Upper lobe of left lung (tissue), 6 donors: ENCODE measurements around the gene SPATA1. TPM values are rescaled to one million over a fixed set of nuclear protein-coding genes. Genes with fewer than 3 reads are reported as not detected.

ENCODE experiments used
- ATAC-seq, 2 donors: fragments of 200-7000 bp; cut with Tn5 transposase; one replicate each; pipeline ENCODE4 v1.9.1; 2022; ENCODE audit warnings: mild to moderate bottlenecking in 2 of 2, moderate library complexity in 2 of 2; ENCODE audit not compliant: low FRiP score in 2 of 2
- DNase-seq, 2 donors: peaks; one replicate each; pipeline ENCODE4 v3.0.0-alpha.2; 2019 to 2020
- H3K27ac ChIP-seq, 4 donors: fragments of 200-600 bp; sonication (generic); one replicate each; pipeline ENCODE4 v1.5.1; 2016 to 2019
- H3K27me3 ChIP-seq, 4 donors: fragments of 200-600 bp; sonication (generic); one replicate each; pipeline ENCODE4 v1.5.1; 2017 to 2019
- H3K36me3 ChIP-seq, 4 donors: fragments of 200-600 bp; sonication (generic); one replicate each; pipeline ENCODE4 v1.5.1; 2016 to 2019
- H3K4me1 ChIP-seq, 4 donors: fragments of 200-600 bp; sonication (generic); one replicate each; pipeline ENCODE4 v1.5.1; 2018 to 2019
- H3K4me3 ChIP-seq, 4 donors: fragments of 200-600 bp; sonication (generic); one replicate each; pipeline ENCODE4 v1.5.1; 2017 to 2019; ENCODE audit warnings: mild to moderate bottlenecking in 2 of 4, moderate library complexity in 1 of 4
- H3K9me3 ChIP-seq, 4 donors: fragments of 200-600 bp; sonication (generic); one replicate each; pipeline ENCODE4 v1.5.1; 2018 to 2019
- CTCF ChIP-seq, 6 experiments: fragments of 450-650 bp in 4 of 6; fragments of 200-600 bp in 2 of 6; sonication (generic) in 2 of 6; IDR thresholded peaks; one replicate each; pipeline ENCODE4 v1.5.1; 2016 to 2019; ENCODE audit warnings: antibody characterized with exemption in 6 of 6
- EP300 ChIP-seq, 4 donors: sonication (generic); formaldehyde crosslinking; IDR thresholded peaks; one replicate each; pipeline ENCODE4 v1.5.1; 2017; ENCODE audit warnings: antibody characterized with exemption in 4 of 4, control low read depth in 2 of 4
- POLR2A ChIP-seq, 4 donors: fragments of 450-650 bp; IDR thresholded peaks; one replicate each; pipeline ENCODE4 v1.5.1; 2016 to 2017; ENCODE audit warnings: antibody characterized with exemption in 4 of 4, mild to moderate bottlenecking in 2 of 4
- POLR2AphosphoS5 ChIP-seq, 2 donors: sonication (generic); formaldehyde crosslinking; IDR thresholded peaks; one replicate each; pipeline ENCODE4 v1.5.1; 2017; ENCODE audit warnings: antibody characterized with exemption in 2 of 2
- WGBS, 2 donors: methylation state at CpG; one replicate each; pipeline ENCODE4 v1.1.5; 2017 to 2018; 5-methylcytosine and 5-hydroxymethylcytosine counted together
- total RNA-seq, 6 donors: library from RNA; depleted of rRNA in 4 of 6; stranded (reverse); fragments of >200 nt in 4 of 6; gene quantifications; one replicate each; pipeline versions ENCODE4 v1.1.0 to v1.2.1, GENCODE V29; 2016 to 2021
- donor health status: DM: no; HTN: no; CAD: no; lungs with moderate emphysema.
- donor health status: DM: no; HTN: yes; CAD: no; lungs with severe emphysema.

Gene SPATA1
- total RNA-seq, 6 donors from 2014 or later = 1.4 to 19.9 (median 1.7) TPM; not detected in 1

GRCh38 chr1:84478876-84479868, 27.0 kb upstream of the SPATA1 start, which contains the start of gene RPF1:
Gene RPF1 (plus strand): TSS chr1:84479266. CDS start chr1:84479282, 16 bp downstream.
- Histone ChIP-seq H3K9me3 (peaks cover 0 to 6% (median 0%) of the 10 kb centered on the region in 4 donors), H3K27me3 (no peaks in the 10 kb centered on the region), H3K4me3 (peak within 1 kb of the TSS; percentile 58 to 83 (median 63)), H3K27ac (peak within 1 kb of the TSS; percentile 84 to 88 (median 86)), H3K4me1 (peaks cover 17 to 30% (median 19%) of the 10 kb centered on the region in 4 donors), H3K36me3 (peaks cover 0 to 27% (median 8%) of the 10 kb centered on the region in 4 donors)
- ATAC-seq = peak; percentile 92 to 98
- 5 to 6% methylated on average over 41 to 51 of the region's 51 CpGs for WGBS, 2 donors
- TF ChIP-seq EP300 (IDR thresholded peaks at IDR 0.05) = no peak
- TF ChIP-seq POLR2AphosphoS5 (IDR thresholded peaks at IDR 0.05) = peak; percentile 68 to 95
- peak in 3 of 4 donors; percentile 60 to 80 (median 72) for TF ChIP-seq POLR2A (IDR thresholded peaks at IDR 0.05)
- TF ChIP-seq CTCF (IDR thresholded peaks at IDR 0.05) = peak in 1 of 6 experiments; percentile 8
- DNase-seq = peak; percentile 81 to 94

DNA sequence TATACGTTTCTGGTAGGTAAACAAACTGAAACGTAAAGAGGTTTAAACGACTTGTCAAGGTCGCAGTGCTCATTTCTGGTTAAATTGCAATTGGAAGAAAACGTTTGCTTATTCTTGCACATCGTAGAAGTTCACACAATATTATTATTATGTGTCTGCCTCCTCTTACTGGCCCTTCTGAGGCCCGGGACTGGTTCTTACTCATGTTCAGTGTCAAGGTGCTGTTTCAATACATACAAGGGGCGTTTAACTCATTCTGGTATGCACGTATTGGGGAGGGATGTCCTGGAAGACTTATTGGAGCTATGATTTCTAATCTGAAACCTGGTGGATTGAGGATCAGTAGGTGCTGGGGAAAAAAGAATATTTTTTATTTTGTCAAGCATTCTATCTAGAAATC, 26.2 kb upstream of the SPATA1 start:
- peak overlapping the region; percentile 58 to 83 (median 63) for H3K4me3 ChIP-seq
- no peak for TF ChIP-seq POLR2AphosphoS5 (IDR thresholded peaks at IDR 0.05)
- TF ChIP-seq CTCF (IDR thresholded peaks at IDR 0.05) = no peak
- no peak for TF ChIP-seq EP300 (IDR thresholded peaks at IDR 0.05)
- no peak for TF ChIP-seq POLR2A (IDR thresholded peaks at IDR 0.05)
- no peak for ATAC-seq
- peaks cover 0 to 6% (median 0%) of the 10 kb centered on the region in 4 donors for H3K9me3 ChIP-seq
- 4 to 8% methylated on average over 9 of the region's 9 CpGs for WGBS, 2 donors
- peaks cover 0 to 35% (median 12%) of the 10 kb centered on the region in 4 donors for H3K36me3 ChIP-seq
- no peaks in the 10 kb centered on the region for H3K27me3 ChIP-seq
- peaks cover 17 to 30% (median 19%) of the 10 kb centered on the region in 4 donors for H3K4me1 ChIP-seq
- DNase-seq = no peak
- H3K27ac ChIP-seq = peak overlapping the region; percentile 84 to 88 (median 86)

DNA sequence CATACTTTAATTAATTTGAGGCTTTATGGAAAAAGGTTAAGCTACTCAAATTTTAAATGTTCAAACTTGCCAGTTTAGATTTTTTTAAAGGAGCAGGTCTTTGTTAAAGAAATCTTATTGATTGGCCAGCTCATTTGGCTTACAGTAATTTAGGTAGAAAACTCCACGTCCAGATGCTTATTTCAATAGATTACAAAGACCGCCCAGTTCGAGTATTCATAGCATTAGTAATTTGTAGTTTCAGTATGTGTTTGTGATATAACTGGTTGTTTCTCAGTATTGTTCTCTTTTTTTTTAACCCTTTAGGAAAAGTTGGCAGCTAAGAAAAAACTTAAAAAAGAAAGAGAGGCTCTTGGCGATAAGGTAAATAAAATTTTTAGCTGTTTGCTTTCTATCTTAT, 25.5 kb upstream of the SPATA1 start:
- Histone ChIP-seq H3K9me3 (peaks cover 0 to 6% (median 0%) of the 10 kb centered on the region in 4 donors), H3K4me3 (peak overlapping the region in 3 of 4 donors; percentile 60 to 83 (median 66)), H3K27me3 (no peaks in the 10 kb centered on the region), H3K4me1 (peaks cover 17 to 30% (median 19%) of the 10 kb centered on the region in 4 donors), H3K36me3 (peaks cover 0 to 42% (median 14%) of the 10 kb centered on the region in 4 donors), H3K27ac (no peak overlapping the region)
- DNase-seq = no peak
- ATAC-seq = no peak
- TF ChIP-seq POLR2A (IDR thresholded peaks at IDR 0.05) (no peak), POLR2AphosphoS5 (IDR thresholded peaks at IDR 0.05) (no peak), EP300 (IDR thresholded peaks at IDR 0.05) (no peak), CTCF (IDR thresholded peaks at IDR 0.05) (no peak)
- 78 to 84% methylated on average over 4 of the region's 4 CpGs for WGBS, 2 donors

GRCh38 chr1:84481317-84481716, 24.9 kb upstream of the SPATA1 start:
- H3K4me3 ChIP-seq = no peak overlapping the region
- WGBS, 2 donors = 91 to 94% methylated on average over 2 of the region's 2 CpGs

More at GRCh38 chr1:84481317-84481716, 24.9 kb upstream of the SPATA1 start:
- no peak overlapping the region for H3K27ac ChIP-seq
- peaks cover 0 to 6% (median 0%) of the 10 kb centered on the region in 4 donors for H3K9me3 ChIP-seq
- no peaks in the 10 kb centered on the region for H3K27me3 ChIP-seq
- H3K4me1 ChIP-seq = peaks cover 17 to 30% (median 19%) of the 10 kb centered on the region in 4 donors
- H3K36me3 ChIP-seq = peaks cover 0 to 42% (median 16%) of the 10 kb centered on the region in 4 donors
- ATAC-seq = no peak
- no peak for DNase-seq
- TF ChIP-seq CTCF (IDR thresholded peaks at IDR 0.05) (no peak), POLR2A (IDR thresholded peaks at IDR 0.05) (no peak), EP300 (IDR thresholded peaks at IDR 0.05) (no peak), POLR2AphosphoS5 (IDR thresholded peaks at IDR 0.05) (no peak)
